HEK293 (cell line): ENCODE data around the gene A4GALT.

Source experiments
- MEIS1 ChIP-seq: sonication (generic); formaldehyde crosslinking; IDR thresholded peaks from 2 replicates; pipeline ENCODE4 v1.8.1; 2022; ENCODE audit warnings: missing genetic modification reagents, mild to moderate bottlenecking, borderline replicate concordance
- ZBTB21 ChIP-seq: fragments of 450-650 bp; formaldehyde crosslinking; IDR thresholded peaks from 2 replicates; pipeline ENCODE4 v1.5.1; 2017; ENCODE audit warnings: missing biosample characterization, missing genetic modification characterization
- ZNF248 ChIP-seq: fragments of 450-650 bp; formaldehyde crosslinking; IDR thresholded peaks from 2 replicates; pipeline ENCODE4 v1.5.1; 2017; ENCODE audit warnings: missing biosample characterization, missing genetic modification characterization
- ZNF341 ChIP-seq: fragments of 450-650 bp; formaldehyde crosslinking; IDR thresholded peaks from 2 replicates; pipeline ENCODE4; 2016; ENCODE audit warnings: low read depth, missing biosample characterization, missing genetic modification characterization
- ZNF391 ChIP-seq: fragments of 450-650 bp; formaldehyde crosslinking; IDR thresholded peaks from 2 replicates; pipeline ENCODE4 v1.5.1; 2016; ENCODE audit warnings: low read depth, missing biosample characterization, missing genetic modification characterization, borderline replicate concordance
- ZNF404 ChIP-seq: fragments of 450-650 bp; formaldehyde crosslinking; IDR thresholded peaks from 2 replicates; pipeline ENCODE4 v1.5.1; 2017; ENCODE audit warnings: missing biosample characterization, missing genetic modification characterization
- ZNF416 ChIP-seq: fragments of 450-650 bp; formaldehyde crosslinking; IDR thresholded peaks from 2 replicates; pipeline ENCODE4 v1.5.1; 2016; ENCODE audit warnings: missing biosample characterization, missing genetic modification characterization
- ZNF629 ChIP-seq: fragments of 450-650 bp; formaldehyde crosslinking; IDR thresholded peaks from 2 replicates; pipeline ENCODE4 v1.5.1; 2017; ENCODE audit warnings: missing biosample characterization, missing genetic modification characterization
- ZNF76 ChIP-seq: fragments of 450-650 bp; formaldehyde crosslinking; IDR thresholded peaks from 2 replicates; pipeline ENCODE4; 2016; ENCODE audit warnings: low read depth, missing biosample characterization, missing genetic modification characterization, borderline replicate concordance
- ZNF791 ChIP-seq: fragments of 450-650 bp; formaldehyde crosslinking; IDR thresholded peaks from 2 replicates; pipeline ENCODE4 v1.5.1; 2016; ENCODE audit warnings: missing biosample characterization, missing genetic modification characterization
- TF ChIP-seq, protein P1 (sequence below): fragments of 450-650 bp; formaldehyde crosslinking; IDR thresholded peaks from 2 replicates; pipeline ENCODE4 v1.5.1; 2016; ENCODE audit warnings: missing biosample characterization, missing genetic modification characterization
- TF ChIP-seq, protein P2 (sequence below): fragments of 450-650 bp; formaldehyde crosslinking; IDR thresholded peaks from 2 replicates; pipeline ENCODE4 v1.5.1; 2016; ENCODE audit warnings: missing biosample characterization, missing genetic modification characterization
- TF ChIP-seq, protein P3 (sequence below): fragments of 450-650 bp; formaldehyde crosslinking; IDR thresholded peaks from 2 replicates; pipeline ENCODE4 v1.5.1; 2016; ENCODE audit warnings: missing biosample characterization, missing genetic modification characterization

DNA sequence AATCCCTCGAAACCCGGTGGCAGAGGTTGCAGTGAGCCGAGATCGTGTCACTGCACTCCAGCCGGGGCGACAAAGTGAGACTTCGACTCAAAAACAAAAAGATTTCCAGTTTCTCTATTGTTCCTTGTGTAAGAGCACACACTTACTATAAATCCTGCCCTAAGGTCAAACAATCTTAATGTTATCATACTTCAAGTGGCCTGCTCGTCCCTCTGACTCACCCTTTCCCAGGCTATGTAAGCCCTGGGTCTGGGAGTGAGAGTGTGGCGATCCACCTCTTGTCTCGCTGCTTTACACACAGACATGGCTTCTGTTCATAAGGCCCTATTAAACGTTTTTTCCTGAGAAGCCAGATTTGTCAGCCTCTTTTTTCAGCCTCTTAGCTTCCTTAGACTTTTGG, 24.4 kb upstream of the A4GALT start:
- TF ChIP-seq, protein P1, sequence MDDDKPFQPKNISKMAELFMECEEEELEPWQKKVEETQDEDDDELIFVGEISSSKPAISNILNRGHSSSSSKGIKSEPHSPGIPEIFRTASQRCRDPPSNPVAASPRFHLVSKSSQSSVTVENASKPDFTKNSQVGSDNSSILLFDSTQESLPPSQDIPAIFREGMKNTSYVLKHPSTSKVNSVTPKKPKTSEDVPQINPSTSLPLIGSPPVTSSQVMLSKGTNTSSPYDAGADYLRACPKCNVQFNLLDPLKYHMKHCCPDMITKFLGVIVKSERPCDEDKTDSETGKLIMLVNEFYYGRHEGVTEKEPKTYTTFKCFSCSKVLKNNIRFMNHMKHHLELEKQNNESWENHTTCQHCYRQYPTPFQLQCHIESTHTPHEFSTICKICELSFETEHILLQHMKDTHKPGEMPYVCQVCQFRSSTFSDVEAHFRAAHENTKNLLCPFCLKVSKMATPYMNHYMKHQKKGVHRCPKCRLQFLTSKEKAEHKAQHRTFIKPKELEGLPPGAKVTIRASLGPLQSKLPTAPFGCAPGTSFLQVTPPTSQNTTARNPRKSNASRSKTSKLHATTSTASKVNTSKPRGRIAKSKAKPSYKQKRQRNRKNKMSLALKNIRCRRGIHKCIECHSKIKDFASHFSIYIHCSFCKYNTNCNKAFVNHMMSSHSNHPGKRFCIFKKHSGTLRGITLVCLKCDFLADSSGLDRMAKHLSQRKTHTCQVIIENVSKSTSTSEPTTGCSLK: no peak
- TF ChIP-seq, protein P2, sequence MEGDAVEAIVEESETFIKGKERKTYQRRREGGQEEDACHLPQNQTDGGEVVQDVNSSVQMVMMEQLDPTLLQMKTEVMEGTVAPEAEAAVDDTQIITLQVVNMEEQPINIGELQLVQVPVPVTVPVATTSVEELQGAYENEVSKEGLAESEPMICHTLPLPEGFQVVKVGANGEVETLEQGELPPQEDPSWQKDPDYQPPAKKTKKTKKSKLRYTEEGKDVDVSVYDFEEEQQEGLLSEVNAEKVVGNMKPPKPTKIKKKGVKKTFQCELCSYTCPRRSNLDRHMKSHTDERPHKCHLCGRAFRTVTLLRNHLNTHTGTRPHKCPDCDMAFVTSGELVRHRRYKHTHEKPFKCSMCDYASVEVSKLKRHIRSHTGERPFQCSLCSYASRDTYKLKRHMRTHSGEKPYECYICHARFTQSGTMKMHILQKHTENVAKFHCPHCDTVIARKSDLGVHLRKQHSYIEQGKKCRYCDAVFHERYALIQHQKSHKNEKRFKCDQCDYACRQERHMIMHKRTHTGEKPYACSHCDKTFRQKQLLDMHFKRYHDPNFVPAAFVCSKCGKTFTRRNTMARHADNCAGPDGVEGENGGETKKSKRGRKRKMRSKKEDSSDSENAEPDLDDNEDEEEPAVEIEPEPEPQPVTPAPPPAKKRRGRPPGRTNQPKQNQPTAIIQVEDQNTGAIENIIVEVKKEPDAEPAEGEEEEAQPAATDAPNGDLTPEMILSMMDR (tag by site-specific recombination): no peak
- no peak for TF ChIP-seq ZNF791 (tag by site-specific recombination)
- TF ChIP-seq, protein P3, sequence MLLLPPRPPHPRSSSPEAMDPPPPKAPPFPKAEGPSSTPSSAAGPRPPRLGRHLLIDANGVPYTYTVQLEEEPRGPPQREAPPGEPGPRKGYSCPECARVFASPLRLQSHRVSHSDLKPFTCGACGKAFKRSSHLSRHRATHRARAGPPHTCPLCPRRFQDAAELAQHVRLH (tag by site-specific recombination): no peak
- TF ChIP-seq MEIS1 (CRISPR knock-in tag): no peak
- no peak for TF ChIP-seq ZNF404 (tag by site-specific recombination)
- no peak for TF ChIP-seq ZNF248 (tag by site-specific recombination)
- TF ChIP-seq ZNF76 (tag by site-specific recombination): no peak
- TF ChIP-seq ZNF416 (tag by site-specific recombination): no peak
- no peak for TF ChIP-seq ZNF341
- no peak for TF ChIP-seq ZNF391 (tag by site-specific recombination)
- no peak for TF ChIP-seq ZNF629
- TF ChIP-seq ZBTB21 (tag by site-specific recombination): no peak
